Fibroblast of lung (primary cell): ENCODE measurements around the gene GFER. TPM values are rescaled to one million over a fixed set of nuclear protein-coding genes. Genes with fewer than 3 reads are reported as not detected.
"Not testable (repeated sequence)": the region's sequence is repeated elsewhere in the genome, so short reads cannot be mapped to it uniquely, and the experiment has no call there.

Experiments
- DNase-seq, 2 donors: peaks; one replicate each; pipeline versions ENCODE4 v3.0.0 to v3.0.0-alpha.2; 2010; ENCODE audit warnings: low read depth in 2 of 2
- H2AFZ ChIP-seq: 2 replicates; pipeline ENCODE4 v1.5.1; 2012; ENCODE audit warnings: low read length, control low read depth, inconsistent platforms
- H3K27ac ChIP-seq: 2 replicates; pipeline ENCODE4 v1.5.1; 2011; ENCODE audit warnings: low read length, control low read depth; ENCODE audit not compliant: insufficient read depth
- H3K27me3 ChIP-seq: 2 replicates; pipeline ENCODE4 v1.5.1; 2011; ENCODE audit warnings: mild to moderate bottlenecking, low read length; ENCODE audit not compliant: control insufficient read depth, insufficient read depth
- H3K36me3 ChIP-seq: 2 replicates; pipeline ENCODE4 v1.5.1; 2011; ENCODE audit warnings: low read length; ENCODE audit not compliant: control insufficient read depth, insufficient read depth
- H3K4me1 ChIP-seq: 2 replicates; pipeline ENCODE4 v1.5.1; 2011; ENCODE audit warnings: low read length; ENCODE audit not compliant: control insufficient read depth, insufficient read depth; ENCODE audit errors: extremely low read depth
- H3K4me2 ChIP-seq: 2 replicates; pipeline ENCODE4 v1.5.1; 2011; ENCODE audit warnings: low read length, control low read depth; ENCODE audit not compliant: insufficient read depth; ENCODE audit errors: extremely low read depth
- H3K4me3 ChIP-seq, 4 experiments: fragments of 200-600 bp in 1 of 4; sonication (generic) in 1 of 4; replicated peaks in 1 of 4; 2 replicates each; pipeline ENCODE4 v1.5.1; 2011 to 2016; ENCODE audit warnings: low read length in 4 of 4, low read depth in 3 of 4, mild to moderate bottlenecking in 3 of 4, control low read depth in 2 of 4, inconsistent platforms in 1 of 4, mixed read lengths in 1 of 4; ENCODE audit not compliant: insufficient read depth in 1 of 4; ENCODE audit errors: control extremely low read depth in 1 of 4
- H3K79me2 ChIP-seq: 2 replicates; pipeline ENCODE4 v1.5.1; 2012; ENCODE audit warnings: mild to moderate bottlenecking, low read length, inconsistent platforms; ENCODE audit not compliant: control insufficient read depth, insufficient read depth
- H3K9ac ChIP-seq: 2 replicates; pipeline ENCODE4 v1.5.1; 2011; ENCODE audit warnings: mild to moderate bottlenecking, low read length, control low read depth; ENCODE audit not compliant: insufficient read depth
- H3K9me3 ChIP-seq: 2 replicates; pipeline ENCODE4 v1.5.1; 2012; ENCODE audit warnings: low read depth, low read length; ENCODE audit not compliant: control insufficient read depth, insufficient read depth
- H4K20me1 ChIP-seq: 2 replicates; pipeline ENCODE4 v1.5.1; 2011; ENCODE audit warnings: low read length; ENCODE audit not compliant: control insufficient read depth, insufficient read depth; ENCODE audit errors: extremely low read depth
- CTCF ChIP-seq, 2 donors: IDR thresholded peaks in 1 of 2; conservative IDR thresholded peaks in 1 of 2; 1 replicate in 1 of 2; 2 replicates in 1 of 2; pipeline ENCODE4 v1.5.1; 2011 to 2012; ENCODE audit warnings: low read length in 2 of 2, control low read depth in 1 of 2, inconsistent platforms in 1 of 2, low read depth in 1 of 2, mild to moderate bottlenecking in 1 of 2
- EZH2 ChIP-seq: IDR thresholded peaks from 2 replicates; pipeline ENCODE4 v1.5.1; 2012; ENCODE audit warnings: low read length, control low read depth, mild to moderate bottlenecking; ENCODE audit errors: missing control alignments
- polyA plus RNA-seq, 2 donors: library from polyadenylated mRNA; depleted of rRNA in 1 of 2; stranded (reverse) in 1 of 2; unstranded in 1 of 2; fragments of >200 nt; gene quantifications; 2 replicates each; pipeline ENCODE4 v1.2.1, GENCODE V29; 2011 to 2012; ENCODE audit warnings: missing spikeins in 1 of 2
- total RNA-seq: library from RNA; depleted of rRNA; stranded (reverse); fragments of >200 nt; gene quantifications from 2 replicates; pipeline ENCODE4 v1.2.1, GENCODE V29; 2014

The GFER gene
- total and polyA plus RNA-seq, 2 donors (not counting 1 experiment from before 2014, with no cell fraction given), result 7.5 to 13.2 TPM

GRCh38 chr16:1953734-1954133 lies 30.3 kb upstream of the GFER start:
- no peak overlapping the region for H2AFZ ChIP-seq
- no peak overlapping the region for H3K4me3 ChIP-seq
- no peaks in the 10 kb centered on the region for H4K20me1 ChIP-seq
- no peak overlapping the region for H3K9ac ChIP-seq
- H3K9me3 ChIP-seq, result no peaks in the 10 kb centered on the region
- DNase-seq, result no peak
- H3K4me1 ChIP-seq, result no peaks in the 10 kb centered on the region
- no peaks in the 10 kb centered on the region for H3K36me3 ChIP-seq
- no peaks in the 10 kb centered on the region for H3K79me2 ChIP-seq
- H3K4me2 ChIP-seq, result no peak overlapping the region
- no peak overlapping the region for H3K27ac ChIP-seq
- no peak for TF ChIP-seq CTCF (conservative IDR thresholded peaks at IDR 0.05 in 1 of 2, IDR thresholded peaks at IDR 0.05 in 1 of 2; ENCODE audit: low read depth in 1 of 2, low read length in 2 of 2)
- no peak for TF ChIP-seq EZH2
- no peaks in the 10 kb centered on the region for H3K27me3 ChIP-seq

- H3K9ac ChIP-seq, DNase-seq, H3K27ac ChIP-seq, H2AFZ ChIP-seq, H3K4me1 ChIP-seq, H3K4me2 ChIP-seq, H4K20me1 ChIP-seq, H3K27me3 ChIP-seq, H3K4me3 ChIP-seq, H3K9me3 ChIP-seq: not testable (repeated sequence)
- H3K36me3 ChIP-seq, result peaks cover 15% of the 10 kb centered on the region
- H3K79me2 ChIP-seq, result peaks cover 20% of the 10 kb centered on the region
Observed at GRCh38 chr16:1957434-1958142, 26.4 kb upstream of the GFER start.

GRCh38 chr16:1958143-1958491 lies 25.9 kb upstream of the GFER start:
- H3K36me3 ChIP-seq, result peaks cover 19% of the 10 kb centered on the region
- not testable (repeated sequence) for H3K27me3 ChIP-seq, H2AFZ ChIP-seq

DNA sequence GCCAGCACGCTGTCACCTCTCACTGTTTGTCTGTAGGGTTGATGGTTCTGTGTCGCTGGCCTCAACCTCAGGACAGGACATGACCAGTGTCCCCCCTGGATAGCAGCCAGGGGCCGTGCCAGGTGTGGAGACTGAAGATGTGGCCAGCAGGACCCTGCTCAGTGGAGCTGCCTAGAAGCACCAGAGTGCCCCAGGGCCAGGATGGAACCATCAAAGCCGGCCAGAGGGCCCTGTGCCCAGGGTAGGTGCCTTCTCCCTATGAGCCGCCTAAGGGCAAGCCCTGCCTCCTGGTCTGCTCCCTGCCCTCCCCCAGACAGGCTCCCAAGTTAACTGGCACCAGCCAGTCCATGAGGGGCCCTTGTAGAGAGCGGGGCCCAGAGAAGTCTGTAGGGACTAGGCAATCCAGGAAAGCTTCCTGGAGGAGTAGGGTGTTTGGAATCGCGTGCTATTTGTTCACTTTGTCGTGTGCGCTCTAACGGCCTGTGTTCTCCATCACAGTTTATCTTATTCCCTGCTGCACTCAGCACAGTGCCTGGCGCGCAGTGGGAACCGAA lies 25.2 kb upstream of the GFER start:
- TF ChIP-seq CTCF (conservative IDR thresholded peaks at IDR 0.05 in 1 of 2, IDR thresholded peaks at IDR 0.05 in 1 of 2; ENCODE audit: low read depth in 1 of 2, low read length in 2 of 2) (no peak), EZH2 (no peak)
- Histone ChIP-seq H3K4me2 (peak overlapping the region; percentile 28), H2AFZ (peak overlapping the region; percentile 85), H3K9ac (no peak overlapping the region), H3K9me3 (no peaks in the 10 kb centered on the region), H3K79me2 (peaks cover 33% of the 10 kb centered on the region), H3K36me3 (peaks cover 24% of the 10 kb centered on the region), H3K4me3 (peak overlapping the region in 1 of 4 experiments; percentile 82), H3K4me1 (peaks cover 6% of the 10 kb centered on the region), H4K20me1 (no peaks in the 10 kb centered on the region), H3K27ac (no peak overlapping the region), H3K27me3 (no peaks in the 10 kb centered on the region)
- DNase-seq, result no peak

More at GRCh38 chr16:1958143-1958491, 25.9 kb upstream of the GFER start:
- H4K20me1 ChIP-seq, H3K4me3 ChIP-seq, H3K4me2 ChIP-seq, H3K4me1 ChIP-seq, DNase-seq, H3K9me3 ChIP-seq, H3K27ac ChIP-seq, H3K9ac ChIP-seq: not testable (repeated sequence)
- peaks cover 26% of the 10 kb centered on the region for H3K79me2 ChIP-seq
